A673 (cell line): Measurements from ENCODE around the gene ATG9A. TPM values are rescaled to one million over a fixed set of nuclear protein-coding genes. Genes with fewer than 3 reads are reported as not detected.

ENCODE experiments used
- BruUV-seq: library from RNA; stranded (reverse); fragments of 400-500 nt; replicated peaks from 2 replicates; lab custom pipeline; 2021; lab: Mats Ljungman, UMichigan
- CTCF ChIA-PET: fragments of 300-600 bp; sonication (Branson Sonifier 250); formaldehyde crosslinking; loops from one replicate; lab custom pipeline; 2022; ENCODE audit warnings: antibody characterized with exemption; lab: Charles Lee
- POLR2A ChIA-PET: fragments of 300-600 bp; sonication (Branson Sonifier 250); formaldehyde crosslinking; loops from one replicate; lab custom pipeline; 2022; ENCODE audit warnings: antibody characterized with exemption; ENCODE audit not compliant: low non-redundant PET; lab: Charles Lee
- DNase-seq: peaks from one replicate; pipeline ENCODE4 v3.0.0-alpha.2; 2015; ENCODE audit warnings: low spot score
- H3K27ac ChIP-seq: fragments of 200-600 bp; sonication (generic); 2 replicates; pipeline ENCODE4 v1.5.1; 2016; ENCODE audit warnings: mixed run types, low read depth, mild to moderate bottlenecking, mixed read lengths, antibody characterized with exemption, low read length; ENCODE audit not compliant: poor library complexity, severe bottlenecking
- H3K27me3 ChIP-seq: fragments of 200-600 bp; sonication (generic); replicated peaks from 2 replicates; pipeline ENCODE4 v1.6.1; 2017; ENCODE audit warnings: mixed run types, low read depth, mild to moderate bottlenecking, mixed read lengths, antibody characterized with exemption, low read length; ENCODE audit not compliant: insufficient read depth, poor library complexity
- H3K36me3 ChIP-seq: fragments of 200-600 bp; sonication (generic); 2 replicates; pipeline ENCODE4 v1.6.1; 2016; ENCODE audit warnings: mixed run types, mild to moderate bottlenecking, mixed read lengths, antibody characterized with exemption, low read length; ENCODE audit not compliant: insufficient read depth, poor library complexity, severe bottlenecking
- H3K4me1 ChIP-seq: fragments of 200-600 bp; sonication (generic); 2 replicates; pipeline ENCODE4 v1.6.1; 2017; ENCODE audit warnings: mixed run types, mild to moderate bottlenecking, mixed read lengths, antibody characterized with exemption, low read length; ENCODE audit not compliant: insufficient read depth, poor library complexity, severe bottlenecking
- H3K4me3 ChIP-seq: fragments of 200-600 bp; sonication (generic); 2 replicates; pipeline ENCODE4 v1.5.1; 2016; ENCODE audit warnings: low read depth, mixed run types, mild to moderate bottlenecking, mixed read lengths, low read length; ENCODE audit not compliant: poor library complexity, severe bottlenecking
- H3K9me3 ChIP-seq: fragments of 200-600 bp; sonication (generic); 2 replicates; pipeline ENCODE4 v1.6.1; 2016; ENCODE audit warnings: mixed run types, low read depth, mild to moderate bottlenecking, mixed read lengths, antibody characterized with exemption, low read length; ENCODE audit not compliant: poor library complexity, severe bottlenecking
- EZH2 ChIP-seq: fragments of 200-600 bp; sonication (generic); IDR thresholded peaks from 2 replicates; pipeline ENCODE4 v1.6.1; 2017; ENCODE audit warnings: borderline replicate concordance, low read depth, mild to moderate bottlenecking, mixed read lengths, antibody characterized with exemption, low read length; ENCODE audit not compliant: poor library complexity, severe bottlenecking
- intact Hi-C: fragments of 100-400 bp; cut with micrococcal nuclease; formaldehyde crosslinking; loops from one replicate; pipeline ENCODE4 v1.10.0; 2022; ENCODE audit not compliant: unreplicated experiment
- total RNA-seq: library from RNA; stranded (reverse); gene quantifications from 2 replicates; pipeline ENCODE4 v1.2.3, GENCODE V29; 2021
- TF ChIP-seq, protein P1 (sequence below): fragments of 300-800, 200-600 bp; sonication (generic); conservative IDR thresholded peaks from 2 replicates; pipeline ENCODE4 v1.5.1; 2017; ENCODE audit warnings: low read depth, mild to moderate bottlenecking, antibody characterized with exemption, low read length, moderate library complexity, mixed read lengths

ATG9A gene
- total RNA-seq, 1 experiment from 2014 or later = 50.0 TPM

GRCh38 chr2:219207884-219208740 is 21.3 kb downstream of the ATG9A start:
- CTCF ChIA-PET = no interaction called here
- POLR2A ChIA-PET = interaction anchor here (0.6 kb wide), 1 partner anchor 180 kb away, joined by 3 read pairs; no protein-coding TSS in a partner anchor
- BruUV-seq = no TSS peak
- no peaks in the 10 kb centered on the region for H3K27me3 ChIP-seq
- H3K9me3 ChIP-seq = no peaks in the 10 kb centered on the region
- DNase-seq = peak; percentile 61
- intact Hi-C loops = no loop called here
- TF ChIP-seq, protein P1, sequence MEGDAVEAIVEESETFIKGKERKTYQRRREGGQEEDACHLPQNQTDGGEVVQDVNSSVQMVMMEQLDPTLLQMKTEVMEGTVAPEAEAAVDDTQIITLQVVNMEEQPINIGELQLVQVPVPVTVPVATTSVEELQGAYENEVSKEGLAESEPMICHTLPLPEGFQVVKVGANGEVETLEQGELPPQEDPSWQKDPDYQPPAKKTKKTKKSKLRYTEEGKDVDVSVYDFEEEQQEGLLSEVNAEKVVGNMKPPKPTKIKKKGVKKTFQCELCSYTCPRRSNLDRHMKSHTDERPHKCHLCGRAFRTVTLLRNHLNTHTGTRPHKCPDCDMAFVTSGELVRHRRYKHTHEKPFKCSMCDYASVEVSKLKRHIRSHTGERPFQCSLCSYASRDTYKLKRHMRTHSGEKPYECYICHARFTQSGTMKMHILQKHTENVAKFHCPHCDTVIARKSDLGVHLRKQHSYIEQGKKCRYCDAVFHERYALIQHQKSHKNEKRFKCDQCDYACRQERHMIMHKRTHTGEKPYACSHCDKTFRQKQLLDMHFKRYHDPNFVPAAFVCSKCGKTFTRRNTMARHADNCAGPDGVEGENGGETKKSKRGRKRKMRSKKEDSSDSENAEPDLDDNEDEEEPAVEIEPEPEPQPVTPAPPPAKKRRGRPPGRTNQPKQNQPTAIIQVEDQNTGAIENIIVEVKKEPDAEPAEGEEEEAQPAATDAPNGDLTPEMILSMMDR = no peak
- H3K4me3 ChIP-seq = no peak overlapping the region
- peaks cover 36% of the 10 kb centered on the region for H3K36me3 ChIP-seq
- peaks cover 15% of the 10 kb centered on the region for H3K4me1 ChIP-seq
- H3K27ac ChIP-seq = peak overlapping the region; percentile 68

- intact Hi-C loops = no loop called here
- Histone ChIP-seq H3K4me1 (peaks cover 15% of the 10 kb centered on the region), H3K36me3 (peaks cover 29% of the 10 kb centered on the region), H3K9me3 (no peaks in the 10 kb centered on the region), H3K4me3 (peak overlapping the region; percentile 75), H3K27ac (peak overlapping the region; percentile 78), H3K27me3 (no peaks in the 10 kb centered on the region)
- BruUV-seq = TSS peak; percentile 84
- CTCF ChIA-PET = interaction anchor here (0.6 to 0.9 kb wide), 3 partner anchors 31 to 303 kb away, joined by 3 to 4 read pairs (median 4); partner anchors contain the start of gene CNPPD1
- TF ChIP-seq, protein P1 = no peak
- TF ChIP-seq EZH2 = no peak
- no peak for DNase-seq
- POLR2A ChIA-PET = interaction anchor here (0.6 kb wide), 1 partner anchor 181 kb away, joined by 3 read pairs; no protein-coding TSS in a partner anchor
Measured at GRCh38 chr2:219207134-219207883, 22.1 kb downstream of the ATG9A start.

DNA sequence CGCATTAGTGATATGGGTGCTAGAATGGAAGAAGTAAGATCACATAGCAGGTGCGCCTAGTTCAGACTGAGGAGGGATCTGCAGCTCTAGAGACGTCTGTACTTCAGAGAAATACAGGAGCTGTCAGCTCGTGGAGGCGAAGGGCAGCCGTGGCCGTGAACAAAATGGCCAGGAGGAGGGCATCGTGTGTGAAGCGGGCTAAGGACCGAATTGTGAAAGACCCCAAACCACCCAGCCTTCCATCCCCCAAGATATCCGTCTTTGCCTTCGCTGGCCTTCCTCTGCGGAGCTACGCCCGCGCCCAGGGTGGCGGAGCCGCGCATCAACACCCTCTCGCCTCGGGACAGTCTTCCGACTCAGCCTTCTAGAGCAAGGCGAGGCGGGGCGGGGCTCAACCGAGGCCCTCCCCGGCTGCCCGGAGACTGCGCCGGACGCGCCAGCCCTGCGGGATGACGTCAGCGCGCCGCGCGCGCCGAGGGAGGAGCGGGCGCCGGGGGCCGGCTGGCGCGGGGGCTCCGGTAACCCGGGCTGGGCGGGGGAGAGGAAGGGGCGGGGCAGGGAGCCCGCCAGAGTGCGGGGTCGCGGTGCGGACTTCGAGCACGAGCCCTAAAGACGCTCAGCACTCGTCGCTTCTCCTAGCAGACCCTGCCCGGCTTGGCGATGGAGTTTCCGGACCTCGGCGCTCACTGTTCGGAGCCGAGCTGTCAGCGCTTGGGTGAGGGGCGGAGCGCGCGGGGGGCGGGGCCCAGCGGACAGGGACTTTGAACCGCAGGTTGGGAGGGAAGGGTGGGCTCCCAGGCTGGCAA is 22.9 kb downstream of the ATG9A start, which contains the start of gene ZFAND2B:
TSS of gene ZFAND2B (plus strand) at position 455 of the 806 bp plus-strand sequence. CDS start at position 661, 206 bp downstream.
- TF ChIP-seq, protein P1 = no peak
- TF ChIP-seq EZH2 = no peak
- POLR2A ChIA-PET = interaction anchor here (0.6 kb wide), 1 partner anchor 33 kb away, joined by 3 read pairs; no protein-coding TSS in a partner anchor
- no TSS peak for BruUV-seq
- peak within 1 kb of the TSS; percentile 75 for H3K4me3 ChIP-seq
- H3K9me3 ChIP-seq = no peaks in the 10 kb centered on the region
- intact Hi-C loops = no loop called here
- peaks cover 29% of the 10 kb centered on the region for H3K36me3 ChIP-seq
- DNase-seq = peak; percentile 96
- H3K4me1 ChIP-seq = peaks cover 15% of the 10 kb centered on the region
- H3K27ac ChIP-seq = peak within 1 kb of the TSS; percentile 78
- H3K27me3 ChIP-seq = no peaks in the 10 kb centered on the region
- CTCF ChIA-PET = interaction anchor here (0.6 to 0.9 kb wide), 4 partner anchors 31 to 303 kb away, joined by 3 to 4 read pairs (median 4); partner anchors contain the start of gene CNPPD1
